Fibroblast of skin of abdomen (primary cell): ENCODE measurements around the gene EVA1B.

ENCODE experiments used
- DNase-seq: peaks from one replicate; pipeline ENCODE4 v3.0.0-alpha.2; 2013

The EVA1B gene

DNA sequence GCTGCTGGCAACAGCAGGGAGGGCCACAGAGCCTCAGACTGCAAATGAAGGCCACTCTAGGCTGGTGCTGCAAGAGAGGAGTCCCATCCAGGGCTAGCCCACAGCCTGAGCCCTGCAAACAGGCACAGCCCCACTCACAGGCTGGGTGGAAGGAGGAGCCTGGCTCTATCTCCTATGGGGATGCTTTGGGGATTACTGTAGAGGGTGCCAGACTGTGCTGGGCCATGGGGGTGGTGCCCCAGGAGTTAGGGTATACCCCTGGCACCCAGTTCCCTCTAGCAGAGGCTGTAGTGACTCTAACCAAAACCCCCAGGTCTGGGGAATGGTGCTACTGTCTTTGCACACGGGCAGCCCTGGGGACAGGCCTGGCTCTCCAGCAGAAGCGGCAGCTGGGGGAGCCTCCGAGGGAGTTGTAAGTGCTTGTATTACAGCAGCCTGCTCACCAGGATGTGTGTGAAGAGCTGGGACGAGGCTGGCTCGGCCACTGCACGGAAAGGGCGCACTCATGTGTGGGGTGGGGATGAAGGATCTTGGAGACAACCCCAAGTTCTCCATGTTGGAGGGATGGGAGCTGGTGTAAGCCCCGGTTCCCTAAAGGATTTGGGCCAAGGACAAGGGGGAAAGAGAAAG, 23.4 kb upstream of the EVA1B start:
- no peak for DNase-seq

DNA sequence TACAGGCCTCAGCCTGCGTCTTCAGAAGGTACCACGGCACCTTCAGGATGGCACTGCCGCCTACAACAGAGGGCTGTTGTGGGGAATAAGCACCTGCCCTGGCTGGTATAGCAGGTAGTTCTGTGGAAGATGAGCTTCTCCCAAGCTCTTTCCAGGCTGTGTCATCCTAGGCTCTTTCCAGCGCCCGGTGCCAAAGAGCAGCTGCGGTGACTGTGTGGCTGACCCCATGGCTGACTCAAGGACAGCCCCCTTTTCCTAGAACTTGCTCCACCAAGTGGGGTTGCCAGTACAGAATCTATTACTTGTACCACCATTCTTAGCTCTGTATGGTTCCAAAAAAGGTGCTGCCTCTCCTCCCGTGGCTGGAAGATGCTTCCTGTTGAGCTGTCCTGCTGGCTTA, 21.9 kb upstream of the EVA1B start:
- no peak for DNase-seq

DNA sequence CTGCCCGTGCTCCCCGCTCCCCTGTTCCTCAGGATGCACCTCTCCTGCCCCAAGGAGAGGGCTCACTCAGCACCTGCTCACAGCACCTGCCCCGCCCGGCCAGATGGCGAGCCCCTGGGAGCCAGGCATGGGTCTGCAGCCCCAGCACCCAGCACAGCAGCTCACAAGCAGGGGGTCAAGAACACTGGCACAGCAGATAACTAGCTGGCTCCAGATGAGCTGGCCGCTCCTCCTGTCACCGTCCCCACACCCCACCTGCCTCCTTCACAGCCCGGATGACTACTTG, 20.9 kb upstream of the EVA1B start:
- DNase-seq = no peak

DNA sequence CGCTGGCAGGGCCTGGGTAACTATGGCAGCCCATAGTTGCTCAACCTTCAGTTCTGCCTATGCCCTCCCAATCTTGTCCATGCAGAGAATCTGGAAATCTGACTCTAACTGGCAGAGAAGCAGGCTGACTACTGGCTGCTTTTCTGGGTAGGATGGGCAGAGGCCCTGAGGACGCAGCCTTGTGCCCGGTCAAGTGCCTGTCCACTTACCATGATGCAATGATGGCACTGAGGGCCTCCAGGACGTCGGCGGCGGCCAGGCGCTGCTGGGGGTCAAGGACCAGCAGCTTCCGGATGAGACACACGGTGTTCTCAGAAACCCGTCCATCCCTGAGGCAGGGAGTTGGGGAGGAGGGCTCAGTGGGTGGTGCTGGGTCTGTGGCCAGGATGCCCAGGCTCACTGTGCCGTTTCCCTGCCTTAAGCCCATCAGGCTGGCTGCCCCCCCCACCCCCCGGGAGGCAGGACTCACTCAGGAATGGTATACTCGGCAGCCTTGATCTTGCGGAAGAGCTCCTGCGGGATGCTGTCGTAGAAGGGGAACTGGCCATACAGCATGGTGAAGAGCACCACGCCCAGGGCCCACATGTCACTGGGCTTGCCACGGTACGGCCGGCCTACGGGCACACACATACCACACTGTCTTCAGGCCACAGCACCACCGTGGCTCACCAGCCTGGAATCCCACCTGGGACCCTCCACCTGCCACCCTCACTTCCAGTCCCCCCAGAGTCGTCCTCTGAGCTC, 20.4 kb upstream of the EVA1B start:
- DNase-seq = no peak

DNA sequence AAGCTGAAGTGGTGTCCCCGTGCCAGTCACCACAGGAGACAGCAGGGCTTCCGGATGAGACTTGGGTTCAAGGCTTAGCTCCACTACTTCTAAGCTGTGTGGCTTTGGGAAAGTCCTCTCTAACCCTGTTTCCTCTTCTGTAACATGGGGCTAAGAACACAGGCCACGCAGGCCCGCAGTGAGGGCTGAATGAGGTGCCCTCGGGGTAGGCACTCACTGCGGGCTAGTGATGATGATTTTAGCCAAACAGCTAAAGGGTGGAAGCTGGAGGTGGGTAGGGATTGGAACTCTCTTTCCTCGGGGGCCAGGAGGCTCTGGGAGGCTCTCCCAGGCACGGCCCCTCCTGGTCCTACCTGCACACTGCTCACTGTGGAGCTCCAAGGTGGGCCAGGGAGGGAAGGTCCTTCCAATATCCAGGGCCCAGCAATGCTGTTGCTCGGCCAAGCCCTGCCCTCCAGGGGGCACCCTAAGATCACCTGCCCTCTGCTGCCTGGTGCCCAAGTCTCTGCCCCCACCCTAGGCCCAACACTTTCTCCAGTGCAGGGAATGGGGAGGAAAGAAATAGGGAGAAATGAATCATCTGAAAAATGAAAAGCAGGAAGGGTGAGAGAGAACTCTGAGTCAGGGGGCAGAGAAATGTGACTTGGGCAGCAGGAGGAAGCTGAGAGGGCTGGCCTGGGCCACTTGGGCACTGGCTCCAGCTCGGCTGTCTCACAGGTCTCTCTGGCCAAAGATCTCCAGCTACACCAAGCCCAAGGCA, 19.2 kb upstream of the EVA1B start:
- DNase-seq = peak; percentile 64

DNA sequence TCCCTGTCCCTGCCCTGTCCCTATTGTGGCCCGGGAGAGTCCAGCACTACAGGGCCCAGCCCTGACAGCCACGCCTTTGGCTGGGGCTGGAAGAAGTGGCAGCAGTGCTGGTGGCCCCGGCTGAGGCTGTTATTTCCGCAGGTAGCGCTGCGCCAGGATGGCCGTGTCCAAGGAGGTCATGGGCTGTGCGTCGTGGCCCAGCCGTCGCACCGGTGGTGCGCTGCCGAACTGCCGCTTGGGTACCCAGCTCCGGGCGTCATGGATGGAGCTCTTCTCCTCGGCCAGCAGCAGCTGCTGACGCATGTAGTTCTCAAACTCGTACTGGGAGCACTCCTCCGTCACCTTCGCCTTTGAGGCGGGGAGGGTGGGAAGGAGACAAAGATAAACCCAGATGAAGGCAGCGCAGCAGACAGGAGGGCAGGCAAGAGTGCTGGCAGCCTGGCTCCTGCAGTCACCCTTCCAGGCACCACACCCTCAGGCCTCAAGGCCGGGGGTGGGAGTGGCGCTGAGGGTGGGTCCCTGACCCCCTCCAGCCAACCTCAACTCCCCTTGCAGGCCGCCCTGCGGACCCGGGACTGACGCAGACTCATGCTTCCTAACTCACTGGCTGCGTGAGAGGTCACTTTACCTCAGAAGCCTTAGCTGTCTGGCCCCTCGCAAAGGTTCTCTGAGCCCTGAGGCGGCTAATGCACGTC, 18.3 kb upstream of the EVA1B start:
- no peak for DNase-seq

DNA sequence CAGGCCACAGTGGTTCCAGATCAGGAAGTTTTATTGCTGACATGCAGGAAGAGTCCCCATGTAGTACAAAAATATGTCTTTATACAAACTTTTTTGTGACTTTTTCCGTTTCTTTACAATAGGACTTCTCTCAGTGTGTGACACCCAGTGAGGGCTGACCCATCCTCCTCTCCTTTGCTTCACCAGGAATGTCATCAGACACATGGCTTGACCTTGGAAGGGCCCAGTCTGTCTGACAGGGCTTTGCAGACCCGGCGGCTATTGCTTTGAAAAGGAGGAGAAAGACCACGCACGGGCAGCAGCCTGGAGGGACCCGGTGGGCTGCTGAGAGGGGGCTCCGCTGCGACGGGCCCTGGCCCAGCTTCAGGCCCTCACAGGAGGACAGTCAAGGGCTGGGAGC, 16.2 kb upstream of the EVA1B start:
- DNase-seq = no peak

DNA sequence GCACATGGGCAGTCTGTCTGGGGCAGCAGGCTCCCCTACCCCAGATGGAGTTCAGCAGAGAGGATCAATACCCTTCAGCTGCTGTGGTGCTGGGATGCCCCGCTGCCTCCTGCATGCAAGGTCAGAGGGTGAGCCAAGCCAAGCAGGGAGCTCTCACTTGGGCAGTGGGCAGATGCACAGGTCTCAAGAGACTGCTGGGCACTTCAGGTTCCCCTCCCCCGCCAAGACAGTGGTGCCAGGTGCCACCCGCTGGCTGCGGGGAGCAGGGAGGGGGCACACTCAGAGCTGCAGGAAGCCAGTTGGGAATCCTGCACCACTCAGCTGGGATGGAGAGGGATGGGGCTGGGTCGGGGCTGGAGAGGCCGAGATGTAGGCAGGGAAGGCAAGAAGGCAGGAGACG, 15.8 kb upstream of the EVA1B start:
- DNase-seq = no peak

DNA sequence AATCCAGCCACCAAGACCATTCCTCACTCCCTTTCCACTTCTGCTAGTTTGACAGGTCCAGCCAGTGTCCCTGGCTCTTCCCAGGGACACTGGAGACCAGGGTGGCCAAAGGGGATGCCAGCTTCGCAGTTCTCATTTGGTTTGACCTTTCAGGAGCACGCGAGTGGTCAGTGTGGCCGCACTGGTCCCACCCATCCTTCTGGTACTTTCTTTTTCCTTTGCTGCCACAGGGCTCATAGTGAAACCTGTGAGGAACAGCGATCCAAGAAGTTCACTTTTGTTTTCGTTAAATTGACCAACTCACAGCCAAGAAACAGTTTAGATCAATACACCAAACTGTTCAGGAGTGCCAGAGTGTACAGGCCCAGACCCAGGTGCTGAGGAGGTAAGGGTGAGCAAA, 14.4 kb upstream of the EVA1B start:
- DNase-seq = no peak

DNA sequence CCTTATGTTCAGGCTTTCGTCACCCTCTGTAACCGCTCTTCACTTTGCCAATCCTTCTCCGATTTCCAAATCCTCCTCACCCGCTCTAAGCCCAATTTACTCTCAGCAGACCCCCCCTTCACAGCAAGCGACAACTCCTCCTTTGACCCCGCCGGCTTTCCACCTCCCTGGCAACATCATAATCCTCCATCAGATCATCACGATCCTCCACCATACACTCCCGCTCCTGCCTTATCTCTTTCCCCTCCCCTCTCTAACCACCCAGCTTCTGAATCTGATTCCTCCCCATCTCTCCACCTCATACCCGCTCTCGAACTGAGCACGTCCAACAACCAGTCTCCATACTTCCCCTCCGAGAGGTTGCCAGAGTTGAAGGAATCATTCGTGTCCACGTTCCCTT, 7.5 kb upstream of the EVA1B start:
- no peak for DNase-seq

DNA sequence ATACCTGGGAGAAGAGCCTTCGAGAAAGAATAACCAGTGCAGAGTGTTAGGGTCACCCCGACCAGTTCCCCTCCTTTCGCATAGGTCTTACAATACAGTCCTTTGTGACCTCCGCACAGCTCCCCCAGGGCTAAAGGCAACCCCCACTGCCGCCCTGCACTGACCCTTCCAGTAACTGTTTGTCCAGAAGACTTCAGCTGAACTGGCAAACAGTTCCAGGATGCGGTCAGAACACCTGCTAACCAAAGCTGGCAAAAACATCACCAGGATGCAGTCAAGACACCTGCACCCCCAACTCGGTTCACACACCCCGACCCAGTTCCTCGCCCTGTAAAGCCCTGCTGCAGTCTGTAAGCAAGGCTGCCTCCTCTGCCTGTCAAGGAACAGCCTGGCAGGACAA, 6.4 kb upstream of the EVA1B start:
- DNase-seq = no peak

DNA sequence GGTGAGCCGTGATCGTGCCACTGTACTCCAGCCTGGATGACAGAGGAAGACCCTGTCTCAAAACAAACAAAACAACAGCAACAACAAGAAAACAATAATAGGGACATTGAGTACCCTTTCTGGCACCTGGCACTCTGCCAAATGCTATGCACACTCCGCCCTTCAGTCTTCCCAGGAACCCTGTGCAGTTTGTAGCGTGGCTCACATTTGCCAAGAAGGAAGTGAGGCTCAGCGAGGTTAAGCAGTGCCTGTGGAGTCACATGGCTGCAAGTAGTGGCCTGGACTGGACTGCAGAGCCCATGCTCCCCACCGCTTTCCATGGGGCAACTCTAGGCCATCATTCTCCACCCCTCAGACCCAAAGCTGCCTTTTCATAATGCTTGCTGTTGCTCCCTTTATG, 5.3 kb upstream of the EVA1B start:
- no peak for DNase-seq

DNA sequence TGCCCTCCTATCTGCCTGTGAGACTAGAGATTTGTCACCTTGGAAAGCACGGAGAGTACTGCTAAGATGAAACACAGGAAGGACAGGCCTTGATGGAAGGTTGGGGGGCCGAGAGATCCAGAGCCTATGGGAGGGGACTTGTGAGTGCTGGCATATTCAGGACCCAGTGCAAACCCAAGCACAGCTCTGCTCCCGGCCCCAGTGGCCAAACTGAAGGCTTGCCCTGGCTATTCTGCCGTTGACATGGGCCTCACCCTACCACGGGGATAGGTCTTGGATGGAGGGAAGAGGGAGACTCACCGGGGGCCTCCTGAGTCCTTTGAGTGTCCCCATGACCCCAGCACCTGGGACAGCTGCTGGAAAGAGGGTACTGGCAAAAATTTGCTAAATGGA, 4.6 kb upstream of the EVA1B start:
- DNase-seq = no peak

DNA sequence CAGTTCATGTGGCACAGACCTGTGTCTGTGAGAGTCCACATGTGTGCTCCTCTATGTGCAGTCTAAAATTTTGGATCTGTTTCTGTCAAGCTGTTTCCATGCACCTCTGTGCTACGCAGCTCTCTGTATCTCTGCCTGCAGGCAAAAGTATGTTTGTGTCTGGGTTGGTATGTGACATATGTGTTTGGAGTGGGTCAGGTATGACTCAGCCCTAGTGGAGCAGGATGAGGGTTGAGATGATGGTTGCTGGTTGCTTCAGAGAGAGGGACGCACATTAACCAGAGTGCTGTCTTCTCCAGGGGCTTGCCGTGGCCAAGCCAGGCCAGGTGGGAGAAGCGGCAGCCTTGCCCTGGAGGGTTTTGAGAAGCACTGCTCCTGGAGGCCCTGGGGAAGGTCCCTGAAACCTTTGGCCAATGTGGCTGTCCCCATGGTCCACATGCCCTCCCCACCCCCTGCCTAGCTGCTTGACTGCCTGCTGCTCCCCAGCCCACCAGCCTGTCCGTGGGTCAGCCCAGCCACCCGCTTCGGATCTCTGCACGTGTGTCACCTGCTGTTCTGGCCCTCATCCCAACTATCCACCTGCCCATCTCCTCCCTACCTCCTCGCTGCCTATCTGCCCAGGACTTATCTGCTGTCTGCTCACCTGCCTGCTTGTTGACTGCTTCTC, 4.1 kb upstream of the EVA1B start:
- peak; percentile 68 for DNase-seq

DNA sequence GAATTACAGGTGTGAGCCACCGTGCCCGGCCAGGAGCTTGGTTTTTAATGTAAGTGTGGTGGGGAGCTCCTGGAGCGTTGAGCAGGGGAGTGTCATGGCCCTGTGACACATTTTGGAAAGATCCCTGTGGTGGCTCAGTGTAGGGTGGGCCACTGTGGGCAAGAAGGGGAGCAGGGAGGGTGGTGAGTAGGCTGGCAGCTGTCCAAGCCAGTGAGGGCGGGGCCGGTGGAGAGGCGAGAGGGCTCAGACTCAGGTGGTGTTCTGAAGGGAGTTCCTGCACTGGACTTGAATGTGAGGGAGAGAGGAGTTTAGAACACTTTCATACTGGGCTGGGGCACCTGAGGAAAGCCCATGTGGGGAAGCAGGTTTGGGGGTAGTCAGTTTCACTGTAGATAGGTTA, 3.1 kb upstream of the EVA1B start:
- no peak for DNase-seq

DNA sequence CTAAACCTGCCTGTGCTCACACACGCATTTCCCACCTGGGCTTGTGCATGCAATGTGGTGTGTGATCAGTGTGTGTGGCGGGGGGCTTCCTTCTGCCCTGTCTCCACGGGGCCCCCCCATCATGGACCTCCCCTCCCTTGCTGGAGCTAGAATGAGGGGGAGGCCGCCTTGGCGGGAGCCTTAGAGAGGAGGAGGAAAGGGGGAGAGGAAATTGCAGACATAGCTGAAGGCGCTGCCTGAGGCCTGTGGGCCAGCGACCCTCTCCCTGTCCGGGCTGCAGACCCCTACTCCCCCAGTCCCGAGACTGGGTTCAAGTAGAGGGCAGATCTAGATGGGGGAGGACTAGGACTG, 883 bp upstream of the EVA1B start:
- no peak for DNase-seq

DNA sequence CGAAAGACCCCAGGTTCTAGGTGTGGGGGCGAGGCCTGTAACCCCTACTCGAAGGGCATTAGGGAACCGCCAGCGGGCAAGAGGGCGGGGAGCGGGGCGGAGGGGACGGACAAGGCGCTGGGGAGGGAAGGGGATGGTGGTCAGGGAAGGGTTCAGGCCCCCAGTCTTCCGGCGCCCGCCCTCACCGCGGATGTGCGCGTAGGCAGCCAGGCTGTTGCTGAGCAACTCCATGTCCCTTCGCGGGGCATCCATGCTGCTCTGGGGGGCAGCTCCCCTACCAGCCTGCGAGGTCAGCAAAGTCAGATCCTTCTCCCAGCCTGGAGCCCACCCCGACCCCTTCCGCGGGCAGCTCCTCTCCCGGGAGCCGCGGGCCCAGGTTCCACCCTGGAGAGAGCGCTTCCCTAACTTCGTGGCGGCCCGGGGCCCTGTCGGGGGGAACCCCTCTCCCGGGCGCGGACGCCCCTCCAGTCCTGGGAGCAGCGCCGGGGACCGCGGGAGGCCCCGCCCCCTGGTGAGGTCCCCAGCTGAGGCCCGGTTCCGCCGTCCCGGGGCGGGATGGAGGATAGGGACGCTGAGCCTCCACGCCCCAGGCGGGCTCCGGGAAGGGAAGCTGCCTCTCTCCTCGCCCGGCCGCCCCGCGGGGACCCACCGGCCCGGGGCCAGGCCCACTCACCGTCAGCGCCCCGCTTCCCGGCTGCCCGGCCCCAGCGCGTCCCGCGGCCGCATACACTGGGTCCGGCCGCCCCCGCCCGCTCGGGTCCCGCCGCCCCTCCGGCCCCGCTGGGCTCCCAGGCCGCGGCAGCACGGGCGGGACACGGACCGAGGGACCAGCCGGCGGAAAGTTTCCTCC, 434 bp downstream of the EVA1B start:
- peak; percentile 42 for DNase-seq

DNA sequence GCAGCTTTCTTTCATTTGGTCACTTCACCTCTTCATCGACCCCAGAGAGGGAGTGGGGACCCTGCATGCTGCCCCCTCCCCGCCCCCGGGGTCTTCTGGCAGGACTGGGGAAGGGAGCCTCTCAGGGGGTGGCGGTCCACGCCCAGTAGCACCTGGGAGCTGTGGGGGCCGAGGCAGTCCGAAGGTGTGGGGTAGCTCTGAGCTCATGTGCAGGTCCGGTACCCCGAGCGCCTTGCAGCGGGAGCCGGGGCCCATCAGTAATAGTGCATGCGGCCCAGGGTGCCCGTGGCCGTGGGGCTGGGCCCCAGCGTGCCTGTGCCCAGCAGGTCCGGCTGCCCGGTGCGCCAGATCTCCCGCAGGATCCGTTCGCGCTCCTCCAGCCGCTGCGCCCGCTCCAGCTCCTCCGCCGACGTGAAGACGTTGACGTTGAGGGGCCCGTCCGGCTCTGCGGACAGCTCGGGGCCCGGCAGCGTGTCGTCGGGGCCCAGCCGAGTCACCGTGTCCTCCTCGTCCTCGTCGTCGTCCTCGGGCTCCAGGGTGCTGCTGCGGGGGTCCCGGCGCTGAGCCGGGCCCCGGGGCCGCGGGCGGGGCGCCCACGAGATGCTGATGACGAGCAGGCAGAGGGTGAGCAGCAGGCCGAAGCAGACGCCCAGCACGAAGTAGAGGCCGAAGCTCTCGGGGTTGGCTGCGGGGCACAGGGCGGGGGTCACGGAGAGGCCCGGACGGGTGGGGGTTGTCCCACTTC, 1.2 kb downstream of the EVA1B start:
- DNase-seq = peak; percentile 18

DNA sequence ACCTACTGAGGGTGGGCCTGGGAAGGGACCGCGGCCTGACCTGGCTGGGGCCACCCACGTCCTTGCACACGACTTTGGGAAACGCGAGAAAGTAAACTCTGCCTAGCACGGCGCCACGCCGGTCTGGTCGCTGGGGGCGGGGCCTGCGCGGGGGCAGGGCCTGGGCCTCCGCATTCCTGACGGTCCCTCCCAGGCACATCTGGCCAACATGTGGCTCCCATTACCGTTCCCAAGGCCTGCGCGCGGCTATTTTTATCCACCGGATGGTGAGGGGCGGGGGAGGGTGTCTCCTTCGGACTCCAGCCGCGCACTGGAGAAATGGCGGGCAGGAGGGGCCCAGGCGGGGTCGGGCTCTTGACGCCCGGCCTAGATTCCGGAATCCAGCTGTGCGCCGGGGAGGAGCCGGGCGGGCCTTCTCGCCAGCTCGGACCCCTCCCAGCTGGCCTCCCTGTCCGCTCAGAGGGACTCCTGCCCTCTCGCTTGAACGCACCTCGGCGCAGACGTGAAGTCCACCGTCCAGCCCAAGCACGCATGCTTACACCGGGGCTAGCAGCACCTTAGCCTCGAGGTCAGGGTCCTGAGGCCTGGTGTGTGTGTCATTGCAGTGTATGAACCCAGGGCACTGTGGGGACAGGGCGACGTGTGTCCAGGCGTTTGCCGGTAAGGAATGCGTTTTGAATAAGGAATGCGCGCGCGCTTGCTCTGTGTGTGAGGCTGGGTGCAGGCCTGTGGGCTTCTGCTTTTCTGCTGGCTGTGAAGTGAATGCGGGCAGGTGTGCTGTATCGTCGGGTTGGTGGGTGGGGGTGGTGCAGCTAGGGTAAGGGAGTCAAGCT, 2.1 kb downstream of the EVA1B start:
- peak; percentile 95 for DNase-seq

DNA sequence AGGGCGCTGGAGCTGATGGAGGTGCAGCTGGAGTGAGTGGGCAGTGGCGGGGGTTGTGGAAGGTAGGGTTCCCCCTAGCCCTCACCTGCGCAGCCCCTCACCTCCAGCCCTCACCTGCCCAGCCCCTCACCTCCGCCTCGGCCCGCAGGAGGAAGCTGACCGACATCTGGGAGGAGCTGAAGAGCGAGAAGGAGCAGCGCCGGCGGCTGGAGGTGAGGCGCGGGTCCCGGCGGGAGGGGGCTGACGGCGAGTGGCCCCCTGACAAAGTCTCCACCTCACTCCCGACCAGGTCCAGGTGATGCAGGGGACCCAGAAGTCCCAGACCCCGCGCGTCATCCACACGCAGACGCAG, 2.7 kb downstream of the EVA1B start:
- no peak for DNase-seq
